ENCODE results near the gene DNASE1L2.

Gene DNASE1L2

DNA sequence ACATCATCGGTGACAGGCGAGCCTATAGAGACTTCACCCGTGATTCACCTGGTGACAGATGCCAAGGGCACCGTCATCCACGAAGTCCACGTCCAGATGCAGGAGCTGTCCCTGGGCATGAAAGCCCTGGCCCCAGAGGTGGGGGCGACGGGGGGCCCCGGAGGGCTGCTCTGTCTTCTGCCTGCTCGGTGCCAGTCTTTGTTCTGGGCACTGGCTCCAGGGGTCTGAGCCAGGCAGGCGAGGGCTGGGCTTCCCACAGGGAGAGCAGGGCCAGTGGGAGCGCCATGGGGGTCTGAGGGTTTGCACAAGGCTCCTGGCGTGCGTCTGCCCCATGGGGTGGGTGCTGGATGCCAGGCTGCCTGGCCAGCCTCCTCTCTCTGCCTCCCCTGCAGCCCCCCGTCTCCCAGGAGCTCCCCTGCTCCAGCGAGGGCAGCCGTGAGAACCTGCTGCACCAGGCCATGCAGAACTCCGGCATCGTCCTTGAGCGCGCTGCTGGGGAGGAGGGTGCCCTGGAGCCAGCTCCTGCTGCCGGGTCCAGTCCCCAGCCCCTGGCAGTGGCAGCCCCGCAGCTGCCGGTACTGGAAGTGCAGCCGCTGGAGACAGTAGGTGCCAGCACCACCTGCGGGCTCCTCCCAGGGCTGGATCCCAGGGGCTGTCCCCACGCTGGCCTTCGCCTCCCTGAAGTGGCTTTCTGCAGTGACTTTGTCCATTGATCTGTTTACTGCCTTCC, 3.0 kb upstream of the DNASE1L2 start:
- no peaks in the 10 kb centered on the region for H3K9me3 ChIP-seq
- no peaks in the 10 kb centered on the region for H3K4me1 ChIP-seq (ENCODE audit: control insufficient read depth in 1 of 2, insufficient read depth in 1 of 2, low read depth in 1 of 2, low read length in 1 of 2)
- no peak overlapping the region for H3K27ac ChIP-seq
- peaks cover 35% of the 10 kb centered on the region for H3K27me3 ChIP-seq
- H3K4me3 ChIP-seq (ENCODE audit: low read depth in 1 of 2, low read length in 1 of 2): no peak overlapping the region
- H3K36me3 ChIP-seq: peaks cover 80% of the 10 kb centered on the region
- TF ChIP-seq, protein P1, sequence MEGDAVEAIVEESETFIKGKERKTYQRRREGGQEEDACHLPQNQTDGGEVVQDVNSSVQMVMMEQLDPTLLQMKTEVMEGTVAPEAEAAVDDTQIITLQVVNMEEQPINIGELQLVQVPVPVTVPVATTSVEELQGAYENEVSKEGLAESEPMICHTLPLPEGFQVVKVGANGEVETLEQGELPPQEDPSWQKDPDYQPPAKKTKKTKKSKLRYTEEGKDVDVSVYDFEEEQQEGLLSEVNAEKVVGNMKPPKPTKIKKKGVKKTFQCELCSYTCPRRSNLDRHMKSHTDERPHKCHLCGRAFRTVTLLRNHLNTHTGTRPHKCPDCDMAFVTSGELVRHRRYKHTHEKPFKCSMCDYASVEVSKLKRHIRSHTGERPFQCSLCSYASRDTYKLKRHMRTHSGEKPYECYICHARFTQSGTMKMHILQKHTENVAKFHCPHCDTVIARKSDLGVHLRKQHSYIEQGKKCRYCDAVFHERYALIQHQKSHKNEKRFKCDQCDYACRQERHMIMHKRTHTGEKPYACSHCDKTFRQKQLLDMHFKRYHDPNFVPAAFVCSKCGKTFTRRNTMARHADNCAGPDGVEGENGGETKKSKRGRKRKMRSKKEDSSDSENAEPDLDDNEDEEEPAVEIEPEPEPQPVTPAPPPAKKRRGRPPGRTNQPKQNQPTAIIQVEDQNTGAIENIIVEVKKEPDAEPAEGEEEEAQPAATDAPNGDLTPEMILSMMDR (IDR thresholded peaks at IDR 0.05): no peak

DNA sequence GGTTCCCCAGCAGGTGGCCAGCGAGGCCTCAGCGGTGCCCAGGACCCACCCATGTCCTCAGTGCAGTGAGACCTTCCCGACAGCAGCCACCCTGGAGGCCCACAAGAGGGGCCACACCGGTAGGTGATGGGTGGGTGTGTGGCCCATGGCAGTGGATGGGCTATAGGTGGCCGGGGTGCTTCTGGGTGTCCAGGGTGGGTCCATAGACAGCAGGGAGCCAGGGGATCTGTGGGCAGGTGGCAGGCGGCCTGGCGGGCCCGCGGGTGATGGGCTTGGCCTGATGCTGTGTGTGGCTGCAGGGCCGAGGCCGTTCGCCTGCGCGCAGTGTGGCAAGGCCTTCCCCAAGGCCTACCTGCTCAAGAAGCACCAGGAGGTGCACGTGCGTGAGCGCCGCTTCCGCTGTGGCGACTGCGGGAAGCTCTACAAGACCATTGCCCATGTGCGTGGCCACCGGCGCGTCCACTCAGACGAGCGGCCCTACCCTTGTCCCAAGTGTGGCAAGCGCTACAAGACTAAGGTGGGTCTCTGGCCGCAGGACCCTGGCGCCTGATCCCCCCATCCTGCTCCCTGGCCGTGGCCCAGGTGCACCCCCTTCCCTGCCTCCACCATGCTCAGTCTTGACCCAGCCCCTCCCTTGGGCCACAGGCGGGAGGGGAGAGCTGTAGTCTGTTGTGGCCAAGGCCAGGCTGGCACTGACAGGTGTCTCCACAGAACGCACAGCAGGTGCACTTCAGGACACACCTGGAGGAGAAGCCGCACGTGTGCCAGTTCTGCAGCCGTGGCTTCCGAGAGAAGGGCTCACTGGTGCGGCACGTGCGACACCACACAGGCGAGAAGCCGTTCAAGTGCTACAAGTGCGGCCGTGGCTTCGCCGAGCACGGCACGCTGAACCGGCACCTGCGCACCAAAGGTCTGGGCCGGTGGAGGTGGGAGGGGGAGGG, 2.1 kb upstream of the DNASE1L2 start:
- Histone ChIP-seq H3K27me3 (peaks cover 44% of the 10 kb centered on the region), H3K4me3 (ENCODE audit: low read depth in 1 of 2, low read length in 1 of 2) (no peak overlapping the region), H3K27ac (no peak overlapping the region), H3K36me3 (peaks cover 77% of the 10 kb centered on the region), H3K4me1 (ENCODE audit: control insufficient read depth in 1 of 2, insufficient read depth in 1 of 2, low read depth in 1 of 2, low read length in 1 of 2) (no peaks in the 10 kb centered on the region), H3K9me3 (no peaks in the 10 kb centered on the region)
- TF ChIP-seq, protein P1 (IDR thresholded peaks at IDR 0.05): no peak

DNA sequence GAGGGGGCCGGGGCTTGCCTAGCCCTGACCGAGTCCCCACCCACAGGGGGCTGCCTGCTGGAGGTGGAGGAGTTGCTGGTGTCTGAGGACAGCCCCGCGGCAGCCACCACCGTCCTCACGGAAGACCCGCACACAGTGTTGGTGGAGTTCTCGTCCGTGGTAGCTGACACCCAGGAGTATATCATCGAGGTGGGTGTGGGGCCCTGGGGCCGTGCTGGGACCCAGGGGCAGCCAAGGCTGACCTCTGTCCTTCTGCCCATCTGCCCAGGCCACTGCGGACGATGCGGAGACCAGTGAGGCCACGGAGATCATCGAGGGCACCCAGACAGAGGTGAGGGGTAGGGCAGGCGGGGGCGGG, 1.5 kb upstream of the DNASE1L2 start:
- Histone ChIP-seq H3K4me1 (ENCODE audit: control insufficient read depth in 1 of 2, insufficient read depth in 1 of 2, low read depth in 1 of 2, low read length in 1 of 2) (no peaks in the 10 kb centered on the region), H3K27ac (no peak overlapping the region), H3K36me3 (peaks cover 77% of the 10 kb centered on the region), H3K4me3 (ENCODE audit: low read depth in 1 of 2, low read length in 1 of 2) (no peak overlapping the region), H3K9me3 (no peaks in the 10 kb centered on the region), H3K27me3 (peaks cover 45% of the 10 kb centered on the region)
- TF ChIP-seq, protein P1 (IDR thresholded peaks at IDR 0.05): no peak

DNA sequence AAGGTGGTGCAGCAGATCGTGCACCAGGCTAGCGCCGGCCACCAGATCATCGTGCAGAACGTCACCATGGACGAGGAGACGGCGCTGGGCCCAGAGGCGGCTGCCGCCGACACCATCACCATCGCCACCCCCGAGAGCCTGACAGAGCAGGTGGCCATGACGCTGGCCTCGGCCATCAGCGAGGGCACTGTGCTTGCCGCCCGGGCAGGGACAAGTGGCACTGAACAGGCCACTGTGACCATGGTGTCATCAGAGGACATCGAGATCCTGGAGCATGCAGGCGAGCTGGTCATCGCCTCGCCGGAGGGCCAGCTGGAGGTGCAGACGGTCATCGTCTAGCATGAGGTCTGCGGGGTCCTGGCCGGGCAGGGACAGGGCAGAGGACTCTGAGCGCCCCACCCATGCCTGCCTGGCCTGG, 1.0 kb upstream of the DNASE1L2 start:
- H3K36me3 ChIP-seq: peaks cover 77% of the 10 kb centered on the region
- peaks cover 45% of the 10 kb centered on the region for H3K27me3 ChIP-seq
- no peak overlapping the region for H3K4me3 ChIP-seq (ENCODE audit: low read depth in 1 of 2, low read length in 1 of 2)
- TF ChIP-seq, protein P1 (IDR thresholded peaks at IDR 0.05): no peak
- H3K9me3 ChIP-seq: no peaks in the 10 kb centered on the region
- H3K4me1 ChIP-seq (ENCODE audit: control insufficient read depth in 1 of 2, insufficient read depth in 1 of 2, low read depth in 1 of 2, low read length in 1 of 2): no peaks in the 10 kb centered on the region
- no peak overlapping the region for H3K27ac ChIP-seq

DNA sequence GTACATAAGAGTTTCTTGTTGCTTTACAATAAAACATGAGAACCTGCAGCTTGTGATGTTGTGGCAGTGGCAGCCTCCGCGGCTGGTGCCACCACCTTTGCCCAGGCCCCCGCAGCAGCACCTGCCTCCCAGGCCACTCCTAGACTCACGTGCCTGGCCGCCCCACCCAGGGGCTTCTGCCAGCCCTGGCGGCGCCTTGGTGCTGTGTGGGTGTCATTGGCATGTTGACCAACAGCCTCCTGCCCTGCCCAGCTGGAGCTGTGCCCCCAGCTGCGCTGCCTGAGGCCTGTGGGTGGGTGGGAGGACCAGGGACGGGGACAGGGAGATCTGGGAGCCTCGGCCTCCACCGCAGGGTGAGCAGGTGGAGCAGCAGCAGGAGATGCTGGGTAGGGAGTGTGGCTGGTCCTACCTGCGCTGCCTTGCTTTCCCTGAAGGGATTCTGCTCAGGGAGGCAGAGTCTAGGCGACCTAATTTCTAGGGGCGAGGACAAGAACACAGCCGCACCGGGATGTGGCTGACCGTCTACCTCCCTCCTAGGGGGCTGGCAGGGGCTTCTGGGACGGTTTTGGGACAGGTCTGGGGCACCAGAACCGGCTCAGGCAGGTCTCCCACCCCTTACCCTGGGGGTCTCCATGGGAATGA, 428 bp upstream of the DNASE1L2 start:
- Histone ChIP-seq H3K36me3 (peaks cover 78% of the 10 kb centered on the region), H3K27me3 (peaks cover 45% of the 10 kb centered on the region), H3K4me3 (ENCODE audit: low read depth in 1 of 2, low read length in 1 of 2) (no peak overlapping the region), H3K27ac (no peak overlapping the region), H3K9me3 (no peaks in the 10 kb centered on the region), H3K4me1 (ENCODE audit: control insufficient read depth in 1 of 2, insufficient read depth in 1 of 2, low read depth in 1 of 2, low read length in 1 of 2) (no peaks in the 10 kb centered on the region)
- TF ChIP-seq, protein P1 (IDR thresholded peaks at IDR 0.05): no peak
